HG03159 (cell line): ENCODE measurements around the gene POLD4.

ENCODE experiments used
- ATAC-seq: cut with Tn5 transposase; IDR thresholded peaks from one replicate; pipeline ENCODE4 v1.9.1; 2021; ENCODE audit warnings: mild to moderate bottlenecking, moderate library complexity; ENCODE audit not compliant: unreplicated experiment

POLD4 gene

DNA sequence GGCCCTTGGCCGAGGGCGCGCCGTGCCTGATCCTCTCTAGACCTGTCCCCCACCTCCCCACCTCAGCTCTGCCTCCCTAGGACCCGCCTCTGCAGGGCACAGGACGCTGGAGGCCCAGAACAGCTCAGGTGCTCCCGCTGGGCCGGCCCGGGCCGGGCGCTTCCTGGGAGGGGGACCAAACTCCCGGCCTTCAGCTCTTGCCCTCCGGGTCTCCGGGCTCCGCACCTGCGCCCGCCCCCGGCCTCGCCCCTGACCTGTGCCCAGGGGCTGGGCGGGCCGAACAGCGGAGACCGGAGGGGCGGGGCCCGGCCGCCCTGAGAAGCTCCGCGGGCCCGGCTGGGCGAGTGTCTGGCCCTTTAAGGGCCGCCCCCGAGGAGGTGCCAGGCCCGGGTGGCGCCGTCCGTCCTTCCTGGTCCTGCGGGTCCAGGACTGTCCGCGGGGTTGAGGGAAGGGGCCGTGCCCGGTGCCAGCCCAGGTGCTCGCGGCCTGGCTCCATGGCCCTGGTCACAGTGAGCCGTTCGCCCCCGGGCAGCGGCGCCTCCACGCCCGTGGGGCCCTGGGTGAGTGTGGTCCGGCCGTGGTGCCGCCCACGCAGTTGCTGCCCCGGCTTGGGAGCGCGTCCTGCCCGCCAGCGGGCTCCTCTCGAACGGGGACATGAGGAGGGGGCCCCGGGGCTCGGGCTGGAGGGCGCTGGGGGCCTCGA is 50.1 kb downstream of the POLD4 start, which contains the start of gene SSH3:
Gene SSH3 (plus strand): TSS at position 399 of the 703 bp plus-strand sequence. CDS start 96 bp downstream, at position 495.
- ATAC-seq = no peak

DNA sequence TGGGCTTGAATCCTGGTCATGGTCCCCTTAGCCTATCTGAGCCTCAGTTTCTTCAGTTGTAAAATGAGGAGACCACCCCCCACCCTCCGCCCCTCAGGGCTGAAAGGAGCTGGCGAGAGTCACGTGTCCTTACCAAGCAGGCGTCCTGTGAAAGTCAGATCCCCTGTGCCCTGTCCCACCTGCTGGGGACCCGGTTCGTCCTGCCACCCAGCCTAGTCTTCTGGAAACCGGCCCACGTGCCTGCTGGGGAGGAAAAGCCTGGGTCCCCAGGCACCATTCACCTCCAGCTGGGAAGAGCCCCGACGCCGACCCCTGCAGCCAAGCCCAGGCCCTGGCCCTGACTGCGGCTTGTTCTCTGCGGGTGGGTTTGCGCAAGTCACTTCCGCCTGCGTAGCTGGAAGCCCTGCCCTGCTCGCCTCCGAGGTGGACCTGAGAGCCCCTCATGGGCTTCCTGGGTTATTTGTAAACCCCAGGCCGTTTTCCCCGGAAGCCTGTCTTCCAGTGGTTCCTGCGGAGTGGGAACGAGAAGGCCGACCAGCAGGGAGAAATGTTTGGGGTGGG is 50.7 kb downstream of the POLD4 start:
- ATAC-seq = no peak

DNA sequence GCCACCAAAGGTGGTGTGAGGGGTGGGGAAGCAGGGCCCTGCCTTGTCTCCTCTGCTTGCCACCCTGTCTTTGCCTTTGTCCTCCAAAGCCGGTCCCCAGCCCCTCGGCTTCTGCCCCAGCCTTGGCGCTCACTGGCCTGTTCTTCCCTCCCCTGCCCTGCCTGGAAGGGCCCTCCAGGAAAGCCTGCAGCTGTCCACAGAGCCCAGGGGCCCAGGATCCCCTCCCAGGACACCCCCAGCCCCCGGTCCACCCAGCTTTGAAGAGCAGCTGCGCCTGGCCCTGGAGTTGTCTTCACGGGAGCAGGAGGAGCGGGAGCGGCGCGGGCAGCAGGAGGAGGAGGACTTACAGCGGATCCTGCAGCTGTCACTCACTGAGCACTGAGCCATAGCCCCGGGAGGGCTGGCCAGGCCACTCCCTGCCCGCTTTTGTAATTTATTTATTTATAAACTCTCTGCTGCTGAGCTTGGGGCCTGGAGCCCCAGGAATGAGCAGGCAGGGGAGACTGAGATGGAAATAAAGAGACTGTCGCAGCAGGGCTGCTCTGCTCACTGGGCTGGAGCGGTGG is 51.3 kb downstream of the POLD4 start:
- no peak for ATAC-seq

DNA sequence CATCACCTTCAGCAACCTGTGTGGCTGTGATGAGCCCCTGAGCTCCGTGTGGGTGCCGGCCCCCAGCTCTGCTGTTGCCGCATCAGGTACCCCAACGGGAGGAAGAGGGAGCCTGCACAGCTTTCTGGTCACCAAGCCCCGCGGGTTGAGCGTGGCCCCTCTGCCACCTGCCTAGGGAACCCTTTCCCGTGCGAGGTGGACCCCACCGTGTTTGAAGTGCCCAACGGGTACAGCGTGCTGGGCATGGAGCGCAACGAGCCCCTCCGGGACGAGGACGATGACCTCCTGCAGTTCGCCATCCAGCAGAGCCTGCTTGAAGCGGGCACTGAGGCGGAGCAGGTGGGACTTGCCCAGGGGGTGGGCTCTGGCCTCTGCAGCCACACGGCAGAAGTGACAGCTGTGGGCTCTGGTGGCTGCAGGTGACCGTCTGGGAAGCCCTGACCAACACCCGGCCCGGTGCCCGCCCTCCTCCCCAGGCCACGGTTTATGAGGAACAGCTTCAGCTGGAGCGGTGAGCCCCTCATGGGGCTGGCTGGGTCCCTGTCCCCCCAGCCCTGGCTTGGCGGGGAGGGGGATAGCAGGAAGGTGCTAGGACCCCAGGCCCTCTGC is 51.9 kb downstream of the POLD4 start:
- no peak for ATAC-seq
